ENCODE data around the gene CCNI2. TPM values are rescaled to one million over a fixed set of nuclear protein-coding genes. Genes with fewer than 3 reads are reported as not detected.

Gene CCNI2
- total and polyA plus RNA-seq, 10 of the 15 experiments (the other 5 are each of a cell fraction or from before 2014, with no cell fraction given) = 1.8 to 8.0 (median 3.2) TPM

DNA sequence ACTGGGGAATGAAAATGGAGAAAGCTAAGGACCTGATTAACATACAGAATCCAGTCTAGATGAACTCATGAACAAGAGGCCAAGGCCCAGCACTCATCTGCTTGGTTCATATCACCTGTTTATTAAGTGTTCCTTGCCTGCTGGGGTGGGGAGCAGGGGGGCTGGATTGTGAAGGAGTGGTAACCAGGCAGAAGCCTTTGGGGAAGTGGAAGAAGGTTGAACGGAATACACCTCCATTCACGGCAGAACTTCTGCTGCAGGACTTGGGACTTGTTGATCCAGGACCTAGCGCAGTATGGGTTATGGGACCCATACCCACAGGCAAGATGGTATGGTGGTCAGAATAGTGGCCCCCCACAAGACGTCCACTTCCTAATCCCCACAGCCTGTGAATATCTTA lies 38.6 kb downstream of the CCNI2 start:
- ChIA-PET RAD21 (ENCODE audit: unreplicated experiment) (interaction anchor here (0.7 to 1.0 kb wide), 3 partner anchors 12 to 35 kb away, joined by 3 to 4 read pairs (median 3); no protein-coding TSS in a partner anchor), SMC1A (ENCODE audit: uncharacterized antibody, unreplicated experiment) (interaction anchor here (0.8 to 2.6 kb wide), 7 partner anchors 13 to 147 kb away, joined by 3 to 9 read pairs (median 4); no protein-coding TSS in a partner anchor)
- DNase-seq (ENCODE audit: low read depth, low spot score) = no peak

More for the DNA sequence above, 38.6 kb downstream of the CCNI2 start:
- WGBS (ENCODE audit: insufficient coverage, insufficient replicate concordance, low lambda C conversion rate, missing lambda C conversion rate) = 73% methylated on average over 4 of the region's 4 CpGs
- no peak for TF ChIP-seq BHLHE40 (IDR thresholded peaks at IDR 0.05; ENCODE audit: borderline replicate concordance in 1 of 2, low read depth in 2 of 2, low read length in 1 of 2)
- TF ChIP-seq ATF7 (IDR thresholded peaks at IDR 0.05; ENCODE audit: low read depth) = no peak
- no peak for TF ChIP-seq TCF12 (IDR thresholded peaks at IDR 0.05; ENCODE audit: low read depth, low read length)
- TF ChIP-seq RAD21 (IDR thresholded peaks at IDR 0.05; ENCODE audit: insufficient read depth, low read depth, low read length) = no peak
- TF ChIP-seq, protein P1, sequence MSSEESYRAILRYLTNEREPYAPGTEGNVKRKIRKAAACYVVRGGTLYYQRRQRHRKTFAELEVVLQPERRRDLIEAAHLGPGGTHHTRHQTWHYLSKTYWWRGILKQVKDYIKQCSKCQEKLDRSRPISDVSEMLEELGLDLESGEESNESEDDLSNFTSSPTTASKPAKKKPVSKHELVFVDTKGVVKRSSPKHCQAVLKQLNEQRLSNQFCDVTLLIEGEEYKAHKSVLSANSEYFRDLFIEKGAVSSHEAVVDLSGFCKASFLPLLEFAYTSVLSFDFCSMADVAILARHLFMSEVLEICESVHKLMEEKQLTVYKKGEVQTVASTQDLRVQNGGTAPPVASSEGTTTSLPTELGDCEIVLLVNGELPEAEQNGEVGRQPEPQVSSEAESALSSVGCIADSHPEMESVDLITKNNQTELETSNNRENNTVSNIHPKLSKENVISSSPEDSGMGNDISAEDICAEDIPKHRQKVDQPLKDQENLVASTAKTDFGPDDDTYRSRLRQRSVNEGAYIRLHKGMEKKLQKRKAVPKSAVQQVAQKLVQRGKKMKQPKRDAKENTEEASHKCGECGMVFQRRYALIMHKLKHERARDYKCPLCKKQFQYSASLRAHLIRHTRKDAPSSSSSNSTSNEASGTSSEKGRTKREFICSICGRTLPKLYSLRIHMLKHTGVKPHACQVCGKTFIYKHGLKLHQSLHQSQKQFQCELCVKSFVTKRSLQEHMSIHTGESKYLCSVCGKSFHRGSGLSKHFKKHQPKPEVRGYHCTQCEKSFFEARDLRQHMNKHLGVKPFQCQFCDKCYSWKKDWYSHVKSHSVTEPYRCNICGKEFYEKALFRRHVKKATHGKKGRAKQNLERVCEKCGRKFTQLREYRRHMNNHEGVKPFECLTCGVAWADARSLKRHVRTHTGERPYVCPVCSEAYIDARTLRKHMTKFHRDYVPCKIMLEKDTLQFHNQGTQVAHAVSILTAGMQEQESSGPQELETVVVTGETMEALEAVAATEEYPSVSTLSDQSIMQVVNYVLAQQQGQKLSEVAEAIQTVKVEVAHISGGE (CRISPR knock-in tag; IDR thresholded peaks at IDR 0.05) = no peak
- no peaks in the 10 kb centered on the region for H3K9me3 ChIP-seq (replicated peaks; ENCODE audit: control insufficient read depth, insufficient read depth, low read length)
- intact Hi-C loops (cut with micrococcal nuclease; ENCODE audit: unreplicated experiment) (no loop called here), in situ Hi-C loops (cut with MboI) (no loop called here)
- 0 out of 2 replicates have a peak, but pooled peaks cover 3% of the 10 kb centered on the region for H3K4me1 ChIP-seq (ENCODE audit: control insufficient read depth, insufficient read depth, low read length)
- ChIA-PET POLR2A (interaction anchor here (1.3 to 1.4 kb wide), 2 partner anchors 21 to 147 kb away, joined by 3 to 4 read pairs; no protein-coding TSS in a partner anchor), CTCF (interaction anchor here (1.0 to 2.2 kb wide), 11 partner anchors 8 to 285 kb away, joined by 3 to 9 read pairs (median 4); no protein-coding TSS in a partner anchor)
- H3K36me3 ChIP-seq (ENCODE audit: control insufficient read depth in 2 of 2, insufficient read depth in 2 of 2, low read length in 1 of 2) = no peaks in the 10 kb centered on the region
- H3K4me3 ChIP-seq = no peak overlapping the region
- BruUV-seq (replicated peaks) = no TSS peak
- H4K20me1 ChIP-seq (ENCODE audit: control insufficient read depth, insufficient read depth) = no peaks in the 10 kb centered on the region
- H3K4me2 ChIP-seq (ENCODE audit: control insufficient read depth, insufficient read depth) = no peak overlapping the region
- ATAC-seq = no peak
- no peaks in the 10 kb centered on the region for H3K27me3 ChIP-seq (replicated peaks in 1 of 2; ENCODE audit: control insufficient read depth in 2 of 2, insufficient read depth in 2 of 2, low read length in 1 of 2)
- no peak overlapping the region; the same call in 1 of the 2 replicates for H2AFZ ChIP-seq (ENCODE audit: control insufficient read depth, low read depth, low read length)
- H3K79me2 ChIP-seq (ENCODE audit: control insufficient read depth, insufficient read depth, low read length) = no peaks in the 10 kb centered on the region
- FAIRE-seq = no peak
- H3K9ac ChIP-seq (ENCODE audit: control insufficient read depth, insufficient read depth, low read length) = no peak overlapping the region
- no peak overlapping the region for H3K27ac ChIP-seq (ENCODE audit: control insufficient read depth, insufficient read depth)
